Lung (tissue), 12 donors: ENCODE results near the gene CALD1. TPM values are rescaled to one million over a fixed set of nuclear protein-coding genes. Genes with fewer than 3 reads are reported as not detected.

Experiments
- ATAC-seq: fragments of 200-7000 bp; cut with Tn5 transposase; one replicate; pipeline ENCODE4 v1.9.1; 2020; ENCODE audit warnings: moderate number of reproducible peaks; ENCODE audit not compliant: insufficient read depth, low FRiP score
- DNase-seq, 3 donors: peaks; one replicate each; pipeline ENCODE4 v3.0.0-alpha.2; 2013 to 2017
- H3K27ac ChIP-seq, 2 donors: one replicate each; pipeline ENCODE4 v1.5.1; 2013; ENCODE audit warnings: mild to moderate bottlenecking in 2 of 2, moderate library complexity in 2 of 2, control low read depth in 1 of 2, inconsistent platforms in 1 of 2, low read depth in 1 of 2, low read length in 1 of 2
- H3K27me3 ChIP-seq, 3 donors: one replicate each; pipeline ENCODE4 v1.5.1; 2013; ENCODE audit warnings: low read length in 2 of 3; ENCODE audit not compliant: control insufficient read depth in 3 of 3, insufficient read depth in 3 of 3
- H3K36me3 ChIP-seq, 4 donors: one replicate each; pipeline ENCODE4 v1.5.1; 2013; ENCODE audit warnings: low read length in 4 of 4, mild to moderate bottlenecking in 1 of 4, moderate library complexity in 1 of 4; ENCODE audit not compliant: control insufficient read depth in 4 of 4, insufficient read depth in 4 of 4
- H3K4me1 ChIP-seq, 5 donors: one replicate each; pipeline ENCODE4 v1.5.1; 2013; ENCODE audit warnings: low read length in 5 of 5, mild to moderate bottlenecking in 2 of 5, moderate library complexity in 1 of 5; ENCODE audit not compliant: control insufficient read depth in 5 of 5, insufficient read depth in 5 of 5
- H3K4me3 ChIP-seq: one replicate; pipeline ENCODE4 v1.5.1; 2013; ENCODE audit warnings: mild to moderate bottlenecking, control low read depth, moderate library complexity
- H3K9ac ChIP-seq, 2 donors: one replicate each; pipeline ENCODE4 v1.5.1; 2013; ENCODE audit warnings: low read length in 2 of 2, control low read depth in 1 of 2; ENCODE audit not compliant: insufficient read depth in 1 of 2
- H3K9me3 ChIP-seq, 4 donors: one replicate each; pipeline ENCODE4 v1.5.1; 2013; ENCODE audit warnings: low read length in 3 of 4, mild to moderate bottlenecking in 1 of 4, moderate library complexity in 1 of 4; ENCODE audit not compliant: control insufficient read depth in 4 of 4, insufficient read depth in 3 of 4
- CTCF ChIP-seq: IDR thresholded peaks from 2 replicates; pipeline ENCODE4 v1.5.1; 2012; ENCODE audit warnings: mild to moderate bottlenecking; ENCODE audit errors: control extremely low read depth, extremely low read depth
- WGBS, 2 donors: extraction: QIAGEN DNeasy Blood & Tissue Kit; methylation state at CpG; one replicate each; pipeline ENCODE4 v1.1.7; 2013; 5-methylcytosine and 5-hydroxymethylcytosine counted together
- polyA plus RNA-seq, 2 donors: library from polyadenylated mRNA; stranded (reverse); fragments of 200-250 nt; gene quantifications; one replicate each; pipeline ENCODE4 v1.2.1, GENCODE V29; 2013
- total RNA-seq, 2 donors: library from RNA; depleted of rRNA in 1 of 2; stranded (reverse); fragments of >200 nt in 1 of 2; gene quantifications; one replicate each; pipeline ENCODE4 v1.2.1, GENCODE V29; 2014 to 2021
- donor health status: control.
- donor health status: control.
- donor health status: Bipolar disorder and iron deficiency.
- donor health status: healthy.
- donor health status: DM: yes; HTN: yes; CAD: no.

CALD1 gene
- total and polyA plus RNA-seq, 4 donors = 56.4 to 173 (median 92.0) TPM

- WGBS, 2 donors = 95 to 96% methylated on average over 2 of the region's 2 CpGs
- H3K27me3 ChIP-seq = no peaks in the 10 kb centered on the region
- no peak for DNase-seq
- H3K4me1 ChIP-seq = peaks cover 0 to 22% (median 0%) of the 10 kb centered on the region in 5 donors
- H3K36me3 ChIP-seq = peaks cover 4 to 14% (median 9%) of the 10 kb centered on the region in 4 donors
- H3K4me3 ChIP-seq = no peak overlapping the region
- H3K9me3 ChIP-seq = no peaks in the 10 kb centered on the region
- no peak overlapping the region for H3K27ac ChIP-seq
- TF ChIP-seq CTCF = no peak
- ATAC-seq = no peak
- H3K9ac ChIP-seq = no peak overlapping the region
Observed at GRCh38 chr7:134993877-134994456, 214.5 kb downstream of the CALD1 start.

DNA sequence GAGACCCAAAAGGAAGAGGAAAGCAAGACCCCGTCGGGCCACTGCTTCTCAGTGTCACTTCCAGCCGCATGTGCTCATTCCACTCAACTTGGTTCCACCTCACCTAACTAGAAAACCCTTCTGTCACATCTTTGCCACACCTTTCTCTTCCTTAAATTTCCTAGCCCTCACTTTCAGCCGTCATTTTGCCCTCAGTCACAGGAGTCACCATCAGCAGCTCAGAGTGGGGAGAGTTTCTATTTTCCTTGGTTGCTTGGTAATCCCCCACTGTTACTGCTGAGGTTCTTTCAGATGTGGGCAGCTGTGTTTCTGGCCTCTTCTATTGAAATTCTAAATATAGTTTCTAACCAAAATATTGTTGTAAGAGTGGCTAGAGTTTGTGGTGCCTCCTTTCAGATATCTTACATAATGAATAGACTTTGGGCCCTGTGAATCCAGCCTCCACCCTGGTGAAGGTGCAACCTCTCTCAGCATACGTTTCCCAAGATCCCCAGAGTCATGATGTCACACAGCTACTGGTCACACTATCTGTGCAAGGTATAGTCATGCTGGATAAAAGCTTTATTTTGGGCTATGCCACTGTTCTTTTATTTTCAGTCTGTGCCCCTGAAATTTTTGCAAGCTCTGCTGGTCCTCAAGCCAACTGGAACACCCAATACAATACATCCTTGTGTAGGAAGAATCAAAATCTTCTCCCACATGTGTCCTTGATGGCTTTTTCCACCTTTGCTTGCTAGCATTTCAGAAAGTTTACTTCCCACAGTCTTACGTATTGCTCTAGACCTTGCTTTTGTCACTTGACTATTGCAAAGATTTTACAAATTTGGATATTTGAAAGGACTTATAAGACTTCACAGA, 216.0 kb downstream of the CALD1 start:
- no peak overlapping the region for H3K9ac ChIP-seq
- peaks cover 0 to 22% (median 0%) of the 10 kb centered on the region in 5 donors for H3K4me1 ChIP-seq
- peak in 1 of 3 donors; percentile 17 for DNase-seq
- 64 to 76% methylated on average over 6 of the region's 6 CpGs for WGBS, 2 donors
- no peaks in the 10 kb centered on the region for H3K27me3 ChIP-seq
- no peak overlapping the region for H3K4me3 ChIP-seq
- TF ChIP-seq CTCF = no peak
- peaks cover 0 to 4% (median 0%) of the 10 kb centered on the region in 4 donors for H3K9me3 ChIP-seq
- no peak for ATAC-seq
- H3K27ac ChIP-seq = no peak overlapping the region
- peaks cover 4 to 14% (median 8%) of the 10 kb centered on the region in 4 donors for H3K36me3 ChIP-seq

DNA sequence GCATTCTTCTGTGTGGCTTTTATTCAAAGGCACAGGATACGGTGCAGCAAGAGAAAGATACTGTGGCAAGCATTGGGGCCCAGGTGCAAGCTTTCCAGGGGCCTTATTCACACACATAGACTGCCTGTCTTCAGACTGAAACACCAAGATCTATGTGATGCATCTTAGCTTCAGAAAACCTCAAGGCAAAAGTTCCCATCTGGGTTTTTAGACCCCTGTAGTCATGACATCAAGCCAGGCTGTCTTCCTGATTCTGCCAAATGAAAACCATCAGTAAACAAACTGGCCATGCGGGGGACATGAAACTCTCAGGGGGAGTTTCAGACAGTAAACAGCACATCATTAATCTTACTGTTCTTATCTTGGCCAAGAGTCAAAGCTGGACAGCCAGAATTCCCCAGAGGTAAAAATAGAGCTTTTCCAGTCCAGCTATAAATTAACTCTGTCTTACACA, 216.7 kb downstream of the CALD1 start:
- H3K4me3 ChIP-seq = no peak overlapping the region
- no peaks in the 10 kb centered on the region for H3K27me3 ChIP-seq
- H3K36me3 ChIP-seq = peaks cover 4 to 14% (median 8%) of the 10 kb centered on the region in 4 donors
- H3K27ac ChIP-seq = no peak overlapping the region
- no peak overlapping the region for H3K9ac ChIP-seq
- peaks cover 0 to 22% (median 0%) of the 10 kb centered on the region in 5 donors for H3K4me1 ChIP-seq
- peak; percentile 16 to 56 (median 47) for DNase-seq
- TF ChIP-seq CTCF = no peak
- ATAC-seq = no peak
- peaks cover 0 to 4% (median 0%) of the 10 kb centered on the region in 4 donors for H3K9me3 ChIP-seq
- WGBS, 2 donors = 69 to 75% methylated on average over 2 of the region's 2 CpGs
